Activated CD4-positive, alpha-beta T cell treated with anti-CD3 and anti-CD28 coated beads, Interleukin-2, amount 10 ng/mL, durations not matched to agents 24 days and 14 days (primary cell): Measurements from ENCODE around the gene ATP8B4. TPM values are rescaled to one million over a fixed set of nuclear protein-coding genes. Genes with fewer than 3 reads are reported as not detected.

ENCODE experiments used
- DNase-seq: peaks from one replicate; pipeline ENCODE4 v3.0.0; 2022
- H3K27ac Mint-ChIP-seq: one replicate; pipeline ENCODE4 v1.8.0; 2022; ENCODE audit warnings: mild to moderate bottlenecking, mixed read lengths
- H3K27me3 Mint-ChIP-seq: one replicate; pipeline ENCODE4 v1.8.0; 2022; ENCODE audit warnings: mixed read lengths
- H3K36me3 Mint-ChIP-seq: one replicate; pipeline ENCODE4 v1.8.0; 2022; ENCODE audit warnings: low read depth, mild to moderate bottlenecking, mixed read lengths
- H3K4me1 Mint-ChIP-seq: one replicate; pipeline ENCODE4 v1.8.0; 2021; ENCODE audit warnings: mixed read lengths
- H3K4me3 Mint-ChIP-seq: one replicate; pipeline ENCODE4 v1.8.0; 2022; ENCODE audit warnings: mild to moderate bottlenecking, moderate library complexity, mixed read lengths
- H3K9me3 Mint-ChIP-seq: one replicate; pipeline ENCODE4 v1.8.0; 2021; ENCODE audit warnings: mixed read lengths
- intact Hi-C: fragments of 100-400 bp; cut with micrococcal nuclease; formaldehyde crosslinking; loops from one replicate; pipeline ENCODE4 v1.15.1; 2023
- total RNA-seq: library from RNA; stranded (reverse); gene quantifications from 2 replicates; pipeline ENCODE4 v1.2.3, GENCODE V29; 2022

Gene ATP8B4
- total RNA-seq, 1 donor from 2014 or later, result 38.5 TPM

- H3K27me3 Mint-ChIP-seq, result no peaks in the 10 kb centered on the region
- H3K36me3 Mint-ChIP-seq, result peaks cover 17% of the 10 kb centered on the region
- H3K9me3 Mint-ChIP-seq, result no peaks in the 10 kb centered on the region
- DNase-seq, result peak; percentile 25
- H3K27ac Mint-ChIP-seq, result no peak overlapping the region
- intact Hi-C loops, result no loop called here
- peaks cover 27% of the 10 kb centered on the region for H3K4me1 Mint-ChIP-seq
- H3K4me3 Mint-ChIP-seq, result no peak overlapping the region
These were observed 37.0 kb downstream of the ATP8B4 start for GRCh38 chr15:50082066-50082465.

- intact Hi-C loops, result no loop called here
- Mint-ChIP-seq H3K9me3 (peaks cover 8% of the 10 kb centered on the region), H3K27me3 (no peaks in the 10 kb centered on the region), H3K4me3 (no peak overlapping the region), H3K36me3 (peaks cover 30% of the 10 kb centered on the region), H3K27ac (no peak overlapping the region), H3K4me1 (peaks cover 11% of the 10 kb centered on the region)
- DNase-seq, result peak; percentile 48
These were observed 41.4 kb downstream of the ATP8B4 start for GRCh38 chr15:50077651-50078050.

GRCh38 chr15:50077176-50077575, 41.9 kb downstream of the ATP8B4 start:
- peaks cover 32% of the 10 kb centered on the region for H3K36me3 Mint-ChIP-seq
- intact Hi-C loops, result no loop called here

DNA sequence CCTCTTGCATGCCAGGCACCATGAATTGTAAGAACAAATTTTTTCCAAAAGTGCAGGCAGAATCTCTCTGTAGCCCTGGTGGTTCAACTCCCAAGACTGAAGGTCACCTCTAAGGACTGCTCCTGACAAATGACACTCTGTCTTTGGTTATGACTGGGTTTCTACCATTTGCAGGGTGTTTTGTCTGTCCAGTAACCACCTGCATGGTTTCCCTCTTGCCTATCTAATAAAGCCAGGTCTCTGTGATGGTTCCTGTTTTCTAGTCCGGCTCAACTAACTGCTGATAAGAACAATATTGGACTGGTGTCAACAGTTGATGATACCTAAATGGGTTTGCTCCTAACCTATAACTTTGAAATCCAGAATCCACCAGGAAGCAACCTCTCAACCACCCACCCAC, 43.7 kb downstream of the ATP8B4 start:
- intact Hi-C loops, result no loop called here
- Mint-ChIP-seq H3K27me3 (no peaks in the 10 kb centered on the region), H3K4me3 (no peak overlapping the region), H3K9me3 (peaks cover 11% of the 10 kb centered on the region), H3K27ac (no peak overlapping the region), H3K4me1 (peaks cover 7% of the 10 kb centered on the region), H3K36me3 (peaks cover 38% of the 10 kb centered on the region)
- peak; percentile 41 for DNase-seq

More at GRCh38 chr15:50077176-50077575, 41.9 kb downstream of the ATP8B4 start:
- Mint-ChIP-seq H3K9me3 (peaks cover 8% of the 10 kb centered on the region), H3K27ac (no peak overlapping the region), H3K27me3 (no peaks in the 10 kb centered on the region), H3K4me1 (peaks cover 10% of the 10 kb centered on the region), H3K4me3 (no peak overlapping the region)
- no peak for DNase-seq

DNA sequence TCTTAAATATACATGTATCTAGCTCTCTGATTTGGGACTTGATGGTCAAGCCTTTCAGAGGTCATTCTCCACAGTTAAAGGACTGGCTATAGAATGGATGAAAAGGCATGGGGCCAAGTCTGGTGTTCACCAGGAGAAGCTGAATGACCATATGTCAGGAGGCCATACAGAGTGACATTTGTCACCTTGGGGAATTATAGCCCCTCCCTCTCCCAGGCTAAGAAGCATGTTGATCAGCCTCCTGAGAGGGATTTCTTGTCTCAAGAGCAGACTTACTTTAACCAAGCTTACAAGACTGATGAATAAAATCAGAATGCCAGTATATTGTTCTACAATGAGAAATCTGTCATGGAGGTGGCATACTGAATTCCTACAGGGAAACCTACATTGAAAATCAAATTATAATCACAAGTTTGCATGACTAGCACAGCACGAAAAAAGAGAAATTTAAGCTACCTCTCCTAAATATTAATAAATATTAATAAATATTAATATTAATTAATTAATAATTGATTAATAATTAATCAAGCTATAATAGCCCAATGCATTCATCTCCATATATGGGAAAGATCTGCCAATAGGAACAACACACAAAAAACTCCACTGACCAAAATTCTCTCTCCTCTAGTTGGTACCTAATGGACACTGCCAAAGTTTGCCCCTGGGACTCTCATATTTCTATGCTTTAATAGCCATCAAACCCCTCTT, 47.3 kb downstream of the ATP8B4 start:
- Mint-ChIP-seq H3K36me3 (peaks cover 40% of the 10 kb centered on the region), H3K4me3 (no peak overlapping the region), H3K27me3 (no peaks in the 10 kb centered on the region), H3K9me3 (peaks cover 11% of the 10 kb centered on the region), H3K27ac (no peak overlapping the region), H3K4me1 (peaks cover 11% of the 10 kb centered on the region)
- intact Hi-C loops, result no loop called here
- DNase-seq, result peak; percentile 44

DNA sequence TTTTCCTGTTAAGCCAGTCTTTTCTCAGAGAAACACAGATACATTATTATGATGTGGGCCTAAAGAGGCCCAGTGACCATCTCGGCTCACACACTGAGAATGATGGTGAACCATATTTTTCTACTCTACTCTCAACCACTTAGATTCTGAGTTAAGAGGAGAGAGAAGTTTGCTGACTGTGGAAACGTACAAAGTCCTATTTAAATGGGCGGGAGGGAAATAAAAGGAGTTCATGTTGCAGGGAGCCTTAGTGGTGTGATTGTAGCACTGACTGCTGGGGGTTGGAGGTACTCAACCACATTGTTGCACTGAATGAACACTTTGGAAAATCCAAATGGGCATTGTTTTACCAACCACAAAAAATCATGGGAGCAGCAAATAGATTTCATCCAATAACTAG, 51.0 kb downstream of the ATP8B4 start:
- Mint-ChIP-seq H3K27me3 (no peaks in the 10 kb centered on the region), H3K4me1 (peaks cover 31% of the 10 kb centered on the region), H3K27ac (peak overlapping the region; percentile 70), H3K4me3 (no peak overlapping the region), H3K9me3 (peaks cover 3% of the 10 kb centered on the region), H3K36me3 (peaks cover 33% of the 10 kb centered on the region)
- peak; percentile 52 for DNase-seq
- intact Hi-C loops, result loop anchor here (5.0 to 10.0 kb wide), 4 partner anchors 194 to 446 kb away; partner anchors contain the start of genes DTWD1 and FAM227B

- Mint-ChIP-seq H3K27me3 (no peaks in the 10 kb centered on the region), H3K4me3 (peak overlapping the region; percentile 10), H3K27ac (peak overlapping the region; percentile 91), H3K4me1 (peaks cover 33% of the 10 kb centered on the region), H3K36me3 (peaks cover 32% of the 10 kb centered on the region), H3K9me3 (peaks cover 5% of the 10 kb centered on the region)
- no peak for DNase-seq
- intact Hi-C loops, result loop anchor here (5.0 to 10.0 kb wide), 4 partner anchors 195 to 445 kb away; partner anchors contain the start of genes DTWD1 and FAM227B
These were observed 51.8 kb downstream of the ATP8B4 start for GRCh38 chr15:50067254-50067653.

DNA sequence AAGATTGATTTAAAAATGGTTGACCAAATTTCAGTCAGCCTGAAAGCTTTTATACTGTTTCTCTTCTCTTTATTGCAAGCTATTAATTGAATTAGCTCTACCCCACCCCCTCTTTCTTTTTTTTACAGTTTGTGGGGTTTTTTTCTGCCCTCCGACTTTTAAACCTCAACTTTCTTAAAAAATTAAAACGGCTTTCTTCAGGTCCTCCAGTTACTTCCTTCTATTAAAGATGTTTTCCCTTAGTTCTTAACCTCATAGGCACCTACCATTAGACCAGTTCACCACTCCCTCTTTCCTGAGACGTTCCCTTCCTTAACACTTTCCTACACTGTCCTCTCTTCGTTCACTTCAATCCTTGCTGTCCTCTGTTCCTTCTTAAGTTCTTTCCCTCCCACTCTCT, 52.4 kb downstream of the ATP8B4 start:
- H3K4me3 Mint-ChIP-seq, result peak overlapping the region; percentile 10
- peaks cover 7% of the 10 kb centered on the region for H3K9me3 Mint-ChIP-seq
- no peaks in the 10 kb centered on the region for H3K27me3 Mint-ChIP-seq
- H3K4me1 Mint-ChIP-seq, result peaks cover 38% of the 10 kb centered on the region
- intact Hi-C loops, result loop anchor here (1.0 to 10.0 kb wide), 6 partner anchors 20 to 444 kb away; partner anchors contain the start of genes DTWD1 and FAM227B
- H3K27ac Mint-ChIP-seq, result peak overlapping the region; percentile 91
- DNase-seq, result no peak
- peaks cover 34% of the 10 kb centered on the region for H3K36me3 Mint-ChIP-seq

DNA sequence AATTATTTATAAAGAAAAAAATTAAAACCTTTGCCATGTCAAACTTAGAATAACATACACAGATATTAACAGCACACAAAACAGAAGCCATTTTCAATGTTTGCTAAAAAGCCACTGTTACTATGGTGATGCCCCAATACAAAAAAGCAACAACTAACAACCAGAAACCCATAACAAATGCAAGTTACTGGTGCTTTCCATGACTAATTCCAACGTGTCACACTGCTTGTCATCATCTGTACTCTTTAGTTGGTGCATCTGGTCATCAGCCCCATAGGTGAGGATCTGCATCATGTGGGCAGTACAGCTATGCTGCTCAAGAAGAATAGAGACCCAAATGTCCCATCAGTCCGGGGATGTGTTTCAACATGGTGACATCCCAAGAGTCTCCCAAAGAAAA, 52.8 kb downstream of the ATP8B4 start:
- Mint-ChIP-seq H3K9me3 (peaks cover 7% of the 10 kb centered on the region), H3K4me3 (peak overlapping the region; percentile 27), H3K36me3 (peaks cover 35% of the 10 kb centered on the region), H3K27ac (peak overlapping the region; percentile 91), H3K27me3 (no peaks in the 10 kb centered on the region), H3K4me1 (peaks cover 38% of the 10 kb centered on the region)
- peak; percentile 80 for DNase-seq
- intact Hi-C loops, result loop anchor here (1.0 to 10.0 kb wide), 6 partner anchors 20 to 444 kb away; partner anchors contain the start of genes DTWD1 and FAM227B

DNA sequence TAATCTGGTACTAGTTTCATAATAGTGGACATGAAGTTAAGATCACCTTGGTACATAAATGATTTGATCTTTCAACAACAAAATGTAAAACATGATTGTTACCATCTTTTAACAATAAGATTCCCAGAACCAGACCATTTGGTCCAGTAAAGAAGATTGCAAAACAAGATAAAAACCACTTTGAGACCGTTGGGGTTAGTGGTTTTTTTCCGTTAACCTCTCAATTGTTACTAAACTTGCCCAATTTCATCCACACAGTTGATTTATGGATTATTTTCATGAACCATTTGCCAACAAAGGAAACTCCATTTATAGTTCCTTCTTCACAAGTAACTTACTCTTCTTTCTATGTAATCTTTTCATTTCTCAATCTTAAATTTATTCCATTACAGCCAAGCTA, 53.8 kb downstream of the ATP8B4 start:
- H3K4me3 Mint-ChIP-seq, result no peak overlapping the region
- H3K36me3 Mint-ChIP-seq, result peaks cover 34% of the 10 kb centered on the region
- H3K27ac Mint-ChIP-seq, result peak overlapping the region; percentile 90
- peaks cover 43% of the 10 kb centered on the region for H3K4me1 Mint-ChIP-seq
- no peaks in the 10 kb centered on the region for H3K27me3 Mint-ChIP-seq
- intact Hi-C loops, result loop anchor here (1.0 to 10.0 kb wide), 5 partner anchors 42 to 443 kb away; partner anchors contain the start of genes DTWD1 and FAM227B
- DNase-seq, result no peak
- H3K9me3 Mint-ChIP-seq, result peaks cover 7% of the 10 kb centered on the region

DNA sequence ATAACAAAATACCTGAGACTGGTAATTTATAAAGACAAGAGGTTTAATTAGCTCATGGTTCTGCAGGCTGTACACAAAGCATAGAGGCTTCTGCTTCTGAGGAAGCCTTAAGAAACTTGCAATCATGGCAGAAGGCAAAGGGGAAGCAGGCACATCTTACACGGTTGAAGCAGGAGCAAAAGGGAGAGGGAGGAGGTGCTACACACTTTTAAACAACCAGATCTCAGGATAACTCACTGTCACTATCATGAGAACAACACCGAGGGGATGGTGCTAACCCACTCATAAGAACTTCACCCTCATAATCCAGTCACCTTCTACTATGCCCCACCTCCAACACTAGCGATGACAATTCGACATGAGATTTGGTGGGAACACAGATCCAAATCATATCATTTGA, 54.4 kb downstream of the ATP8B4 start:
- intact Hi-C loops, result loop anchor here (1.0 to 10.0 kb wide), 6 partner anchors 43 to 442 kb away; partner anchors contain the start of genes DTWD1, FAM227B and SLC27A2
- Mint-ChIP-seq H3K9me3 (peaks cover 7% of the 10 kb centered on the region), H3K27me3 (no peaks in the 10 kb centered on the region), H3K4me3 (no peak overlapping the region), H3K27ac (peak overlapping the region; percentile 78), H3K36me3 (peaks cover 34% of the 10 kb centered on the region), H3K4me1 (peaks cover 48% of the 10 kb centered on the region)
- no peak for DNase-seq

DNA sequence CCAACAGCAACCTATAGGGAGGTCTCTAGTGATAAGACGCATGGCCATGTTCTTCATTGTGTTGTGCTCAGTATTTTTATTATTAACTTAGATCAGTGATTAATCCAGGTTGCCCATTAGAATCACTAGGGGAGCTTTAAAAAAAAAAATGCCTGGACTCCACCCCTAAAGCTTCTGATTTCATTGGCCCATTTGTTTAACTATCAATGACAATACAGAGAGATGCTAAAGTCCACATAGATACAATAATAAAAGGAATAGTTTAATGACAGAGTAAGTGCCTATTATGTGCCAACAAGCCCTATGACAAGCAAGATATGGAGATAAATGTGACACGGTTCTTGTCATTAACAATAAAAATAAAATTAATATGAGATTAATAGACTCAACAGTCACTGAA, 55.8 kb downstream of the ATP8B4 start:
- no peak overlapping the region for H3K27ac Mint-ChIP-seq
- H3K4me1 Mint-ChIP-seq, result peaks cover 56% of the 10 kb centered on the region
- H3K4me3 Mint-ChIP-seq, result no peak overlapping the region
- no peaks in the 10 kb centered on the region for H3K27me3 Mint-ChIP-seq
- intact Hi-C loops, result loop anchor here (5.0 to 10.0 kb wide), 2 partner anchors 119 to 252 kb away; partner anchors contain the start of gene SLC27A2
- DNase-seq, result no peak
- H3K36me3 Mint-ChIP-seq, result peaks cover 38% of the 10 kb centered on the region
- H3K9me3 Mint-ChIP-seq, result peaks cover 7% of the 10 kb centered on the region

GRCh38 chr15:50061503-50061902, 57.5 kb downstream of the ATP8B4 start:
- Mint-ChIP-seq H3K4me3 (no peak overlapping the region), H3K4me1 (peaks cover 49% of the 10 kb centered on the region), H3K27me3 (no peaks in the 10 kb centered on the region), H3K27ac (no peak overlapping the region), H3K36me3 (peaks cover 27% of the 10 kb centered on the region), H3K9me3 (peaks cover 7% of the 10 kb centered on the region)
- intact Hi-C loops, result loop anchor here (5.0 to 10.0 kb wide), 2 partner anchors 121 to 253 kb away; partner anchors contain the start of gene SLC27A2
- DNase-seq, result no peak

DNA sequence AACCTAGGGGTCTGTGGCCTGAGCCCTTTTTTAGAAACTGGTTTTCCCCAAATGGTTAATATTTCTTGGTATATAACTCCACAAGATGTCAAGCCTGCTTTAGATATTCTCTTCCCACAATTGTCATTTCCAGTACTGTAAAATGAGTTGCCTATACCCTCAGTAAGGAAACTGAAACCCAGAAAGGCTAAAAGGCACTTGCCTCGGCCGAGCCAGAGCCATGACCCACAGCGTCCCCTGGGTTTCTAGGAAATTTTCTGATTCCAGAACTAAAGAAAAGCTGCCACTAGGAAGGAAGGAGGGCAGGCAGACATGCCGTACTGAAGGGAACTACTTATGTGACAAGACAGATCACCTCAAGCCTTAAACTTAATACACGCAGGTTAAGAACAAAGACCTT, 59.1 kb downstream of the ATP8B4 start:
- intact Hi-C loops, result loop anchor here (5.0 to 10.0 kb wide), 3 partner anchors 122 to 823 kb away; partner anchors contain the start of gene SLC27A2
- H3K4me3 Mint-ChIP-seq, result peak overlapping the region; percentile 60
- peaks cover 9% of the 10 kb centered on the region for H3K9me3 Mint-ChIP-seq
- H3K27ac Mint-ChIP-seq, result peak overlapping the region; percentile 72
- H3K4me1 Mint-ChIP-seq, result peaks cover 51% of the 10 kb centered on the region
- peak; percentile 65 for DNase-seq
- H3K36me3 Mint-ChIP-seq, result peaks cover 29% of the 10 kb centered on the region
- H3K27me3 Mint-ChIP-seq, result no peaks in the 10 kb centered on the region
